K562 (cell line): ENCODE results near the gene TMEM88. TPM values are rescaled to one million over a fixed set of nuclear protein-coding genes. Genes with fewer than 3 reads are reported as not detected.

Experiments used
- ARID1B ChIP-seq: fragments of 450-650 bp; IDR thresholded peaks from 2 replicates; pipeline ENCODE4 v1.6.1; 2016; ENCODE audit warnings: antibody characterized with exemption, mild to moderate bottlenecking, inconsistent platforms
- BRCA1 ChIP-seq, 2 experiments: fragments of 450-650 bp in 1 of 2; sonication (generic) in 1 of 2; formaldehyde crosslinking in 1 of 2; IDR thresholded peaks; 2 replicates each; pipeline versions ENCODE4 v1.5.0 to v1.6.1; 2017 to 2020; ENCODE audit warnings: mild to moderate bottlenecking in 1 of 2, missing genetic modification reagents in 1 of 2
- CHD4 ChIP-seq: fragments of 200-600 bp; sonication (generic); IDR thresholded peaks from 3 replicates; pipeline ENCODE4 v1.6.1; 2012; ENCODE audit warnings: low read depth, mild to moderate bottlenecking, mixed read lengths, low read length, inconsistent platforms; ENCODE audit not compliant: insufficient read depth, insufficient replicate concordance, poor library complexity, severe bottlenecking
- CSDE1 ChIP-seq, 2 experiments: fragments of 450-650 bp; IDR thresholded peaks; 2 replicates each; pipeline ENCODE4 v1.6.1; 2016; ENCODE audit warnings: mild to moderate bottlenecking in 1 of 2
- DPF2 ChIP-seq: fragments of 450-650 bp; IDR thresholded peaks from 2 replicates; pipeline ENCODE4 v1.6.1; 2016
- FOXJ2 ChIP-seq: fragments of 200-800 bp; sonication (Bioruptor generic); IDR thresholded peaks from 2 replicates; pipeline ENCODE4 v1.6.1; 2016; ENCODE audit warnings: missing genetic modification characterization, missing compliant biosample characterization
- HSF4 ChIP-seq: fragments of 250-450 bp; sonication (Bioruptor Pico); IDR thresholded peaks from 2 replicates; pipeline ENCODE4 v2.1.2; 2022; ENCODE audit warnings: mild to moderate bottlenecking, moderate library complexity, borderline replicate concordance
- MIER1 ChIP-seq: fragments of 450-650 bp; IDR thresholded peaks from 2 replicates; pipeline ENCODE4 v1.6.1; 2016; ENCODE audit warnings: antibody characterized with exemption, mild to moderate bottlenecking, low read depth
- POLR2A ChIP-seq: fragments of 450-650 bp; conservative IDR thresholded peaks from 2 replicates; pipeline ENCODE4 v1.6.1; 2016
- POLR2H ChIP-seq: IDR thresholded peaks from 2 replicates; pipeline ENCODE4 v1.6.1; 2016; ENCODE audit warnings: missing genetic modification characterization, low read depth, mild to moderate bottlenecking, control low read depth, missing compliant biosample characterization, moderate library complexity
- PPARD ChIP-seq: fragments of 250-450 bp; sonication (Bioruptor Pico); IDR thresholded peaks from 2 replicates; pipeline ENCODE4 v1.8.0; 2022; ENCODE audit warnings: inconsistent platforms, mild to moderate bottlenecking, moderate library complexity
- SREBF2 ChIP-seq: sonication (generic); formaldehyde crosslinking; IDR thresholded peaks from 2 replicates; pipeline ENCODE4 v1.4.0; 2020; ENCODE audit warnings: mild to moderate bottlenecking, missing genetic modification reagents
- SRF ChIP-seq, 2 experiments: fragments of 250-450, 450-650 bp in 1 of 2; sonication (Bioruptor Pico) in 1 of 2; sonication (generic) in 1 of 2; formaldehyde crosslinking; IDR thresholded peaks; 2 replicates each; pipeline versions ENCODE4 v1.5.0 to v1.5.1; 2020 to 2022; ENCODE audit warnings: mild to moderate bottlenecking in 1 of 2, missing genetic modification reagents in 1 of 2
- SUPT5H ChIP-seq: fragments of 450-650 bp; IDR thresholded peaks from 2 replicates; pipeline ENCODE4 v1.6.1; 2016
- TAF1 ChIP-seq: IDR thresholded peaks from 2 replicates; pipeline ENCODE4 v1.6.1; 2011; ENCODE audit warnings: mild to moderate bottlenecking, low read length, moderate library complexity; ENCODE audit not compliant: insufficient read depth, control insufficient read depth, severe bottlenecking; ENCODE audit errors: extremely low read depth
- ZNF175 ChIP-seq: fragments of 200-800 bp; sonication (Bioruptor generic); IDR thresholded peaks from 2 replicates; pipeline ENCODE4 v1.6.1; 2016; ENCODE audit warnings: low read depth, mild to moderate bottlenecking, missing genetic modification characterization, missing compliant biosample characterization
- ZNF282 ChIP-seq: sonication (generic); formaldehyde crosslinking; IDR thresholded peaks from 2 replicates; pipeline ENCODE4 v1.8.1; 2023; ENCODE audit warnings: missing genetic modification reagents
- ZNF408 ChIP-seq: fragments of 250-450 bp; sonication (Bioruptor Pico); IDR thresholded peaks from 2 replicates; pipeline ENCODE4 v1.4.0; 2020; ENCODE audit warnings: low read depth, mild to moderate bottlenecking, moderate library complexity
- ZNF41 ChIP-seq: fragments of 250-450 bp; sonication (Bioruptor Pico); conservative IDR thresholded peaks from 2 replicates; pipeline ENCODE4 v1.4.0; 2020; ENCODE audit warnings: mild to moderate bottlenecking
- ZNF431 ChIP-seq: sonication (generic); formaldehyde crosslinking; IDR thresholded peaks from 2 replicates; pipeline ENCODE4 v1.8.0; 2022; ENCODE audit warnings: mild to moderate bottlenecking, missing genetic modification reagents
- polyA plus RNA-seq, 8 experiments: library from polyadenylated mRNA; depleted of rRNA in 4 of 8; stranded (reverse) in 5 of 8; unstranded in 3 of 8; fragments of >200 nt; fragmentation: Nextera tagmentation in 2 of 8; fragmentation: Illumina TruSeq in 1 of 8; extraction: Ambion mirVana in 2 of 8; extraction: Trizol in 1 of 8; gene quantifications; 2 replicates each; pipeline versions ENCODE4 v1.2.1 to v1.2.3, GENCODE V29; 2011 to 2014; ENCODE audit warnings: inconsistent platforms in 1 of 8, missing spikeins in 1 of 8
- total RNA-seq, 7 experiments: library from RNA; depleted of rRNA in 6 of 7; stranded (reverse); fragments of >200 nt in 6 of 7; fragmentation: Illumina TruSeq in 2 of 7; extraction: Trizol in 2 of 7; gene quantifications; 2 replicates each; pipeline versions ENCODE4 v1.2.1 to v1.2.3, GENCODE V29; 2011 to 2021; ENCODE audit warnings: low replicate concordance in 1 of 7
- TF ChIP-seq, protein P1 (sequence below): fragments of 450-650 bp; IDR thresholded peaks from 2 replicates; pipeline ENCODE4 v1.6.1; 2016; ENCODE audit warnings: low read depth

Gene TMEM88
- total and polyA plus RNA-seq, 9 of the 15 experiments (the other 6 are each of a cell fraction or from before 2014, with no cell fraction given) = 0.10 to 1.4 (median 0.36) TPM; not detected in 3

DNA sequence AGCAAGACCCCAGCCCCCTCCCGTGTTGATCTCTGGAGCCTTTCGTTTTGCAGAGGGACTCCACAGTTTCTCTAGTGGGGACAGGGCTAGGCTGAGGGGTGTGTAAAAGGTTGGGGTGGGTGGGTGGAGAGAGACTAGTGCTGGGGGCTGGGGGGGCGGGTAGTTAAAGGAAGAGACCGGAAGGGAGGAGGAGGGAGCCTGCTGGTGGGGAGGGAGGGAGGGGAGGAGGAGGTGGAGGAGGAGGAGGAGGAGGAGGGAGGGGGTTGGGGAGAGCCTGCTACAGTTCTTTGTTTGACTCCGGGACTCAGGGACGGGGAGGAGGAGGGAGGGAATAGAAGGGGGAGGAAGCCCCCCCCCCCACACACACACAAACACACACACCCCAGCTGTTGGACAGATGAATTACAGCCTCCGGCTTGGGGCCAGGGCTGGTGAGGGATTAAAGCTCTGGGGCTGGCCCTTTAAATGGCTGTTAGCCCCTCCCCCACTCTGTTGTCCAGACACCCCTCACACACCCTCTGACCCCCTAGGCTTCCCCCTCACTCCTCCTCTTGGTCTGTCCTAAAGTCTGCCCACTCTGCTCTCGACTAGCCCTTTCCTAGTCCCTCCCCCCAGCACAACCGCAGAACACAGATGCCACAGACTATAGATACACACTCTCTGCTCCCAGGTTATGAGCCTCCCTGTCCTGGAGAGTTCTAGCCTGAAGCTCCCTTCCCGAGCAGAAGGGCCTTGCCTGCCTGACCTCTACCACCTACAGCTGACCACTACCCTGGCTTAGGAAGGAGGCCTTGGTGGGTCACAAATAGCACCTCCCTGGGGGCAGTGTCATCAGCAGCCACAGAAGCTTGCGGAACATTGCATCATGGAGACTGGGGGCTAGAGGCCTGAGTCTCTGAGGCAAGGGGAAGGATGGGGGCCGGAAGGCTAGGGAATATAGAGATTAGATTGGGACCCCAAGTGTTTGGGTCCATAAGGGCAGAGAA lies 16.5 kb upstream of the TMEM88 start (continued):
- TF ChIP-seq, protein P1, sequence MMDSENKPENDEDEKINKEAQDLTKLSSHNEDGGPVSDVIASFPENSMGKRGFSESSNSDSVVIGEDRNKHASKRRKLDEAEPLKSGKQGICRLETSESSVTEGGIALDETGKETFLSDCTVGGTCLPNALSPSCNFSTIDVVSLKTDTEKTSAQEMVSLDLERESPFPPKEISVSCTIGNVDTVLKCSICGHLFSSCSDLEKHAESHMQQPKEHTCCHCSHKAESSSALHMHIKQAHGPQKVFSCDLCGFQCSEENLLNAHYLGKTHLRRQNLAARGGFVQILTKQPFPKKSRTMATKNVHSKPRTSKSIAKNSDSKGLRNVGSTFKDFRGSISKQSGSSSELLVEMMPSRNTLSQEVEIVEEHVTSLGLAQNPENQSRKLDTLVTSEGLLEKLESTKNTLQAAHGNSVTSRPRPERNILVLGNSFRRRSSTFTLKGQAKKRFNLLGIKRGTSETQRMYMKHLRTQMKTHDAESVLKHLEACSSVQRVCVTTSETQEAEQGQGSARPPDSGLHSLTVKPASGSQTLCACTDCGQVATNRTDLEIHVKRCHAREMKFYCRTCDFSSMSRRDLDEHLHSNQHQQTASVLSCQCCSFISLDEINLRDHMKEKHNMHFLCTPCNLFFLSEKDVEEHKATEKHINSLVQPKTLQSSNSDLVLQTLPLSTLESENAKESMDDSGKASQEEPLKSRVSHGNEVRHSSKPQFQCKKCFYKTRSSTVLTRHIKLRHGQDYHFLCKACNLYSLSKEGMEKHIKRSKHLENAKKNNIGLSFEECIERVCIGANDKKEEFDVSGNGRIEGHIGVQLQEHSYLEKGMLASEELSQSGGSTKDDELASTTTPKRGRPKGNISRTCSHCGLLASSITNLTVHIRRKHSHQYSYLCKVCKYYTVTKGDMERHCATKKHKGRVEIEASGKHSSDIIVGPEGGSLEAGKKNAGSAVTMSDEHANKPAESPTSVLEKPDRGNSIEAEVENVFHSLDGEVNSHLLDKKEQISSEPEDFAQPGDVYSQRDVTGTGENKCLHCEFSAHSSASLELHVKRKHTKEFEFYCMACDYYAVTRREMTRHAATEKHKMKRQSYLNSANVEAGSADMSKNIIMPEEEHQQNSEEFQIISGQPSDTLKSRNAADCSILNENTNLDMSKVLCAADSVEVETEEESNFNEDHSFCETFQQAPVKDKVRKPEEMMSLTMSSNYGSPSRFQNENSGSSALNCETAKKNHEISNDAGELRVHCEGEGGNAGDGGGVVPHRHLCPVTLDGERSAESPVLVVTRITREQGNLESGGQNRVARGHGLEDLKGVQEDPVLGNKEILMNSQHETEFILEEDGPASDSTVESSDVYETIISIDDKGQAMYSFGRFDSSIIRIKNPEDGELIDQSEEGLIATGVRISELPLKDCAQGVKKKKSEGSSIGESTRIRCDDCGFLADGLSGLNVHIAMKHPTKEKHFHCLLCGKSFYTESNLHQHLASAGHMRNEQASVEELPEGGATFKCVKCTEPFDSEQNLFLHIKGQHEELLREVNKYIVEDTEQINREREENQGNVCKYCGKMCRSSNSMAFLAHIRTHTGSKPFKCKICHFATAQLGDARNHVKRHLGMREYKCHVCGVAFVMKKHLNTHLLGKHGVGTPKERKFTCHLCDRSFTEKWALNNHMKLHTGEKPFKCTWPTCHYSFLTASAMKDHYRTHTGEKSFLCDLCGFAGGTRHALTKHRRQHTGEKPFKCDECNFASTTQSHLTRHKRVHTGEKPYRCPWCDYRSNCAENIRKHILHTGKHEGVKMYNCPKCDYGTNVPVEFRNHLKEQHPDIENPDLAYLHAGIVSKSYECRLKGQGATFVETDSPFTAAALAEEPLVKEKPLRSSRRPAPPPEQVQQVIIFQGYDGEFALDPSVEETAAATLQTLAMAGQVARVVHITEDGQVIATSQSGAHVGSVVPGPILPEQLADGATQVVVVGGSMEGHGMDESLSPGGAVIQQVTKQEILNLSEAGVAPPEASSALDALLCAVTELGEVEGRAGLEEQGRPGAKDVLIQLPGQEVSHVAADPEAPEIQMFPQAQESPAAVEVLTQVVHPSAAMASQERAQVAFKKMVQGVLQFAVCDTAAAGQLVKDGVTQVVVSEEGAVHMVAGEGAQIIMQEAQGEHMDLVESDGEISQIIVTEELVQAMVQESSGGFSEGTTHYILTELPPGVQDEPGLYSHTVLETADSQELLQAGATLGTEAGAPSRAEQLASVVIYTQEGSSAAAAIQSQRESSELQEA = peak; percentile 60; the same call in 1 of the 2 replicates
- peak; percentile 65 for TF ChIP-seq SUPT5H
- no peak for TF ChIP-seq BRCA1 (IDR thresholded peaks at IDR 0.05)
- no peak for TF ChIP-seq BRCA1 (CRISPR knock-in tag; IDR thresholded peaks at IDR 0.05)
- TF ChIP-seq PPARD (CRISPR knock-in tag) = no peak
- peak; percentile 44; the same call in 1 of the 2 replicates for TF ChIP-seq DPF2
- no peak for TF ChIP-seq CHD4
- TF ChIP-seq ZNF282 (CRISPR knock-in tag) = no peak
- TF ChIP-seq ARID1B = peak; percentile 54; the same call in 1 of the 2 replicates
- TF ChIP-seq ZNF175 (CRISPR knock-in tag) = no peak
- no peak for TF ChIP-seq HSF4 (CRISPR knock-in tag)
- TF ChIP-seq TAF1 = peak; percentile 28
- TF ChIP-seq ZNF41 (CRISPR knock-in tag) = no peak
- TF ChIP-seq SREBF2 (CRISPR knock-in tag) = no peak
- peak in 1 of 2 experiments; percentile 81; a peak in 1 of 4 replicates for TF ChIP-seq SRF (CRISPR knock-in tag; IDR thresholded peaks at IDR 0.05)
- TF ChIP-seq CSDE1 (IDR thresholded peaks at IDR 0.05) = no peak
- no peak for TF ChIP-seq ZNF408
- no peak for TF ChIP-seq ZNF431 (CRISPR knock-in tag)
- TF ChIP-seq FOXJ2 = no peak
- TF ChIP-seq POLR2H = peak; percentile 58
- TF ChIP-seq MIER1 = no peak
- peak; percentile 63 for TF ChIP-seq POLR2A
